ENCODE data around the gene DYNC2H1. TPM values are rescaled to one million over a fixed set of nuclear protein-coding genes. Genes with fewer than 3 reads are reported as not detected.

Gene DYNC2H1
- polyA plus RNA-seq, 1 donor (not counting 4 experiments of a cell fraction or from before 2014, with no cell fraction given), result 18.5 TPM

DNA sequence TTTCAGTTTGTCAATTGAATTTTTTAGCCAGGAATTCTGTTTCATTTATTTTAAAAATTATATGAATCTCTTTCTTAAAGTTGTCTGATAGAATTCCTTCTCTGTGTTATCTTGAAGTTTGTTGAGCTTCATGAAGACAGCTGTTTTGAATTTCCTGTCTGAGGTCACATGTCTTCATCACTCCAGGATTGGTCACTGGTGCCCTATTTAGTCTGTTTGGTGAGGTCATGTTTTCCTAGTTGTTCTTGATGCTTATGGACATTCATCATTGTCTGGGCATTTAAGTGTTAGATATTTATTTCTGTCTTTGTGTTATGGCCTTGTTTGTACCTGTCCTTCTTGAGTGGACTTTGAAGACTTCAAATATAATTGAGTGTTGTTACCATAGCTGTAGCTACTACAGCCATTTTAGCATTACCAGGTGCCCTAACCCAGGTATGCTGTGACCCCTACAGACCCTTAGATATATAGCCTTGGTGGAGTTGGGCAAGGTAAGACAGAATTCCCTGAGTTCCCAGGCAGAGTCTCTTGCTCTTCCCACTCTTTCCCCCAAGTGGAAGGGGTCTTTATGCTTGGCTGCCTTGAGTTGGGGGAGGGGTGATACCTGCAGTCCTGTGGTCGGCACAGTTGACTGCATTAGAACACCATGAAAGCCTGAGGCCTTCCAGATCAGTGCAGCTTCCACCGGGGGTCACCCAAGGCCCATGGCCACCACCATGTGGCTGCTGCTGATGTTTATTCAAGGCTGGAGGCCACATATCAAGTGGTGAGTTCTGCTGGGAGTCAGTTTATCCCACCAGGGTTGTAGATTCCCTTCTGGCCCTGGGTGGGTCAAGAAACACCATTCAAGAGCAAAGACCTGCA is 229.6 kb downstream of the DYNC2H1 start:
- H3K36me3 ChIP-seq (ENCODE audit: control insufficient read depth in 2 of 2, extremely low read depth in 1 of 2, insufficient read depth in 2 of 2, low read length in 2 of 2), result peaks cover 0 to 3% of the 10 kb centered on the region in 2 experiments
- H3K27ac ChIP-seq (ENCODE audit: control insufficient read depth, insufficient read depth, low read length), result no peak overlapping the region
- DNase-seq (ENCODE audit: low read depth, low spot score), result no peak
- H3K9ac ChIP-seq (ENCODE audit: control insufficient read depth, extremely low read depth, insufficient read depth, low read length), result no peak overlapping the region
- dilution Hi-C loops (cut with MboI; ENCODE audit: extremely low pct_ligation_motif_present, low sequenced_read_pairs), result no loop called here
- H3K27me3 ChIP-seq (ENCODE audit: control insufficient read depth, extremely low read depth, insufficient read depth, low read length), result no peaks in the 10 kb centered on the region
- no peaks in the 10 kb centered on the region for H3K79me2 ChIP-seq (ENCODE audit: control insufficient read depth, insufficient read depth, low read length)
- no peak for FAIRE-seq
- H3K4me1 ChIP-seq (ENCODE audit: control insufficient read depth, extremely low read depth, insufficient read depth, low read length), result no peaks in the 10 kb centered on the region
- no peak overlapping the region for H2AFZ ChIP-seq (ENCODE audit: control insufficient read depth, low read length)
- no peaks in the 10 kb centered on the region for H4K20me1 ChIP-seq (ENCODE audit: control insufficient read depth, extremely low read depth, insufficient read depth, low read length)
- H3K4me3 ChIP-seq (ENCODE audit: control insufficient read depth in 2 of 3, extremely low read depth in 1 of 3, insufficient read depth in 2 of 3, low read depth in 1 of 3, low read length in 3 of 3), result no peak overlapping the region
- TF ChIP-seq EZH2 (IDR thresholded peaks at IDR 0.05; ENCODE audit: low read length), result no peak
- TF ChIP-seq, protein P1, sequence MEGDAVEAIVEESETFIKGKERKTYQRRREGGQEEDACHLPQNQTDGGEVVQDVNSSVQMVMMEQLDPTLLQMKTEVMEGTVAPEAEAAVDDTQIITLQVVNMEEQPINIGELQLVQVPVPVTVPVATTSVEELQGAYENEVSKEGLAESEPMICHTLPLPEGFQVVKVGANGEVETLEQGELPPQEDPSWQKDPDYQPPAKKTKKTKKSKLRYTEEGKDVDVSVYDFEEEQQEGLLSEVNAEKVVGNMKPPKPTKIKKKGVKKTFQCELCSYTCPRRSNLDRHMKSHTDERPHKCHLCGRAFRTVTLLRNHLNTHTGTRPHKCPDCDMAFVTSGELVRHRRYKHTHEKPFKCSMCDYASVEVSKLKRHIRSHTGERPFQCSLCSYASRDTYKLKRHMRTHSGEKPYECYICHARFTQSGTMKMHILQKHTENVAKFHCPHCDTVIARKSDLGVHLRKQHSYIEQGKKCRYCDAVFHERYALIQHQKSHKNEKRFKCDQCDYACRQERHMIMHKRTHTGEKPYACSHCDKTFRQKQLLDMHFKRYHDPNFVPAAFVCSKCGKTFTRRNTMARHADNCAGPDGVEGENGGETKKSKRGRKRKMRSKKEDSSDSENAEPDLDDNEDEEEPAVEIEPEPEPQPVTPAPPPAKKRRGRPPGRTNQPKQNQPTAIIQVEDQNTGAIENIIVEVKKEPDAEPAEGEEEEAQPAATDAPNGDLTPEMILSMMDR (optimal IDR thresholded peaks at IDR 0.05 in 1 of 3, IDR thresholded peaks at IDR 0.05 in 1 of 3, conservative IDR thresholded peaks at IDR 0.05 in 1 of 3; ENCODE audit: extremely low read depth in 1 of 3, insufficient read depth in 2 of 3, low read length in 3 of 3), result peak in 1 of 3 experiments; percentile 39
- no peak overlapping the region for H3K4me2 ChIP-seq (ENCODE audit: control insufficient read depth, extremely low read depth, insufficient read depth, low read depth, low read length)
- H3K9me1 ChIP-seq (ENCODE audit: control insufficient read depth, extremely low read depth, insufficient read depth, low read length), result no peaks in the 10 kb centered on the region
- no peaks in the 10 kb centered on the region for H3K9me3 ChIP-seq (ENCODE audit: control insufficient read depth, low read depth, low read length)

DNA sequence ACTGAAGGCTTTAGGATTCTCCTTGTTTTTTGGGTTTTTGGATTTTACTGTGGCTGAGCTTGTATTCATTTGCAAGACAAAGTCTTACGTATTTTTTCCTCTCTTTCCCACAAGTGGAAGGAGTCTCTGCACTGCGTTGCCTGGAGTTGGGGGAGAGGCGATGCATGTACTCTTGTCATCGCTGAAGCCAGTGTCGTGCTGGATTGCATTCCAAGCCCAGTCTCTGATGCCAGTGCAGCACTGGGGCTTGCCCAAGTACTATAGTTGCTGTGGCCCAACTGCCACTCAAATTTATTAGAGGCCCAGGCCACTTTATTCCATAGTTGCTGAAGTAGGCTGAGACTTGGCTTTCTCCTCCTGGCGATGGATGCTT is 230.2 kb downstream of the DYNC2H1 start:
- H3K27me3 ChIP-seq (ENCODE audit: control insufficient read depth, extremely low read depth, insufficient read depth, low read length), result no peaks in the 10 kb centered on the region
- no peaks in the 10 kb centered on the region for H3K79me2 ChIP-seq (ENCODE audit: control insufficient read depth, insufficient read depth, low read length)
- no peak overlapping the region for H3K4me3 ChIP-seq (ENCODE audit: control insufficient read depth in 2 of 3, extremely low read depth in 1 of 3, insufficient read depth in 2 of 3, low read depth in 1 of 3, low read length in 3 of 3)
- no peak overlapping the region for H2AFZ ChIP-seq (ENCODE audit: control insufficient read depth, low read length)
- no peak overlapping the region for H3K27ac ChIP-seq (ENCODE audit: control insufficient read depth, insufficient read depth, low read length)
- no peak for TF ChIP-seq EZH2 (IDR thresholded peaks at IDR 0.05; ENCODE audit: low read length)
- TF ChIP-seq, protein P1 (optimal IDR thresholded peaks at IDR 0.05 in 1 of 3, IDR thresholded peaks at IDR 0.05 in 1 of 3, conservative IDR thresholded peaks at IDR 0.05 in 1 of 3; ENCODE audit: extremely low read depth in 1 of 3, insufficient read depth in 2 of 3, low read length in 3 of 3), result no peak
- DNase-seq (ENCODE audit: low read depth, low spot score), result no peak
- H3K9ac ChIP-seq (ENCODE audit: control insufficient read depth, extremely low read depth, insufficient read depth, low read length), result no peak overlapping the region
- peaks cover 0 to 3% of the 10 kb centered on the region in 2 experiments for H3K36me3 ChIP-seq (ENCODE audit: control insufficient read depth in 2 of 2, extremely low read depth in 1 of 2, insufficient read depth in 2 of 2, low read length in 2 of 2)
- no peak overlapping the region for H3K4me2 ChIP-seq (ENCODE audit: control insufficient read depth, extremely low read depth, insufficient read depth, low read depth, low read length)
- H3K4me1 ChIP-seq (ENCODE audit: control insufficient read depth, extremely low read depth, insufficient read depth, low read length), result no peaks in the 10 kb centered on the region
- H3K9me3 ChIP-seq (ENCODE audit: control insufficient read depth, low read depth, low read length), result no peaks in the 10 kb centered on the region
- dilution Hi-C loops (cut with MboI; ENCODE audit: extremely low pct_ligation_motif_present, low sequenced_read_pairs), result no loop called here
- no peaks in the 10 kb centered on the region for H3K9me1 ChIP-seq (ENCODE audit: control insufficient read depth, extremely low read depth, insufficient read depth, low read length)
- H4K20me1 ChIP-seq (ENCODE audit: control insufficient read depth, extremely low read depth, insufficient read depth, low read length), result no peaks in the 10 kb centered on the region
- no peak for FAIRE-seq
